ENCODE measurements around the gene SV2B. TPM values are rescaled to one million over a fixed set of nuclear protein-coding genes. Genes with fewer than 3 reads are reported as not detected.

SV2B gene
- polyA plus RNA-seq, 1 donor (not counting 4 experiments of a cell fraction or from before 2014, with no cell fraction given) = 0.04 TPM

DNA sequence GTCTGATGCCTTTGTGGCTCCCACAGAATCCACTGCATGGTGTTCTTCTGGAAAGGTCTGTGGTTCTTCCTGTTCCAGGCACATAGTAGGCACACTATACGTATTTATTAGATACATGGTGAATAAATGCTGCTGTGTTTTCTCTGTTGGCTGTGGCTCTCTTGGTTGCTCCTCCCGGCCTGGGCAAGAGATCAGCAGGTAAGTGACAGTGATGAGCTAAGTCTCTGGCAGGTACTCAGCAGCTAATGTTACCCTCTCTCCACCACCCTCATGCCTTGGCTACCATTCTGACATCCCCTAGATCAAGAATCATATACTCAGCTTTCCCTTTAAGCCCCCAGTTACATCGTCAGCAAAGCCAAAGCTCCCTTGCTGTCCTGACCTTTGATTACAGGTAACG lies 8.4 kb downstream of the SV2B start:
- dilution Hi-C loops (cut with MboI; ENCODE audit: extremely low pct_ligation_motif_present, low sequenced_read_pairs) = no loop called here

DNA sequence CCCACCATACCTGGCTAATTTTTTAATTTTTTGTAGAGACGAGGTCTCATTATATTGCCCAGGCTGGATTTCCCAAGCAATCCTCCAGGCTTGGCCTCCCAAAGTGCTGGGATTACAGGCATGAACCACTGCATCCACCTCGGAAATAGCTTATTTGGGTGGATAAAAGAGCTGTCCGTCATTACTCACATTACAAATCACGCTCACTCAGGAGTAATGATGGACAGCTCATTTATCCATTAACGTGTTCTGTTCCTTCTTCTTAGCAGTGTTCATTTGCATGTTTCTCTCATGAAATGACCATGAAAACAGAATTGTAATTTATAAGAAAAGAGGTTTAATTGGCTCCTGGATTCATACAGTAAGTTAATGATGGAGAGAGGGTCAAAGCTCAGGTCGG lies 9.8 kb downstream of the SV2B start:
- Histone ChIP-seq H2AFZ (ENCODE audit: control insufficient read depth, low read length) (no peak overlapping the region), H4K20me1 (ENCODE audit: control insufficient read depth, extremely low read depth, insufficient read depth, low read length) (no peaks in the 10 kb centered on the region), H3K9ac (ENCODE audit: control insufficient read depth, extremely low read depth, insufficient read depth, low read length) (no peak overlapping the region), H3K4me2 (ENCODE audit: control insufficient read depth, extremely low read depth, insufficient read depth, low read depth, low read length) (no peak overlapping the region), H3K79me2 (ENCODE audit: control insufficient read depth, insufficient read depth, low read length) (no peaks in the 10 kb centered on the region), H3K4me3 (ENCODE audit: control insufficient read depth in 2 of 3, extremely low read depth in 1 of 3, insufficient read depth in 2 of 3, low read depth in 1 of 3, low read length in 3 of 3) (no peak overlapping the region), H3K4me1 (ENCODE audit: control insufficient read depth, extremely low read depth, insufficient read depth, low read length) (no peaks in the 10 kb centered on the region), H3K27me3 (ENCODE audit: control insufficient read depth, extremely low read depth, insufficient read depth, low read length) (no peaks in the 10 kb centered on the region), H3K9me3 (ENCODE audit: control insufficient read depth, low read depth, low read length) (no peaks in the 10 kb centered on the region), H3K9me1 (ENCODE audit: control insufficient read depth, extremely low read depth, insufficient read depth, low read length) (no peaks in the 10 kb centered on the region), H3K27ac (ENCODE audit: control insufficient read depth, insufficient read depth, low read length) (no peak overlapping the region), H3K36me3 (ENCODE audit: control insufficient read depth in 2 of 2, extremely low read depth in 1 of 2, insufficient read depth in 2 of 2, low read length in 2 of 2) (no peaks in the 10 kb centered on the region)
- TF ChIP-seq EZH2 (IDR thresholded peaks at IDR 0.05; ENCODE audit: low read length) = no peak
- TF ChIP-seq, protein P1, sequence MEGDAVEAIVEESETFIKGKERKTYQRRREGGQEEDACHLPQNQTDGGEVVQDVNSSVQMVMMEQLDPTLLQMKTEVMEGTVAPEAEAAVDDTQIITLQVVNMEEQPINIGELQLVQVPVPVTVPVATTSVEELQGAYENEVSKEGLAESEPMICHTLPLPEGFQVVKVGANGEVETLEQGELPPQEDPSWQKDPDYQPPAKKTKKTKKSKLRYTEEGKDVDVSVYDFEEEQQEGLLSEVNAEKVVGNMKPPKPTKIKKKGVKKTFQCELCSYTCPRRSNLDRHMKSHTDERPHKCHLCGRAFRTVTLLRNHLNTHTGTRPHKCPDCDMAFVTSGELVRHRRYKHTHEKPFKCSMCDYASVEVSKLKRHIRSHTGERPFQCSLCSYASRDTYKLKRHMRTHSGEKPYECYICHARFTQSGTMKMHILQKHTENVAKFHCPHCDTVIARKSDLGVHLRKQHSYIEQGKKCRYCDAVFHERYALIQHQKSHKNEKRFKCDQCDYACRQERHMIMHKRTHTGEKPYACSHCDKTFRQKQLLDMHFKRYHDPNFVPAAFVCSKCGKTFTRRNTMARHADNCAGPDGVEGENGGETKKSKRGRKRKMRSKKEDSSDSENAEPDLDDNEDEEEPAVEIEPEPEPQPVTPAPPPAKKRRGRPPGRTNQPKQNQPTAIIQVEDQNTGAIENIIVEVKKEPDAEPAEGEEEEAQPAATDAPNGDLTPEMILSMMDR (optimal IDR thresholded peaks at IDR 0.05 in 1 of 3, IDR thresholded peaks at IDR 0.05 in 1 of 3, conservative IDR thresholded peaks at IDR 0.05 in 1 of 3; ENCODE audit: extremely low read depth in 1 of 3, insufficient read depth in 2 of 3, low read length in 3 of 3) = no peak
- FAIRE-seq = no peak
- dilution Hi-C loops (cut with MboI; ENCODE audit: extremely low pct_ligation_motif_present, low sequenced_read_pairs) = no loop called here
- DNase-seq (ENCODE audit: low read depth, low spot score) = no peak

More for the DNA sequence above, 8.4 kb downstream of the SV2B start:
- Histone ChIP-seq H3K9ac (ENCODE audit: control insufficient read depth, extremely low read depth, insufficient read depth, low read length) (no peak overlapping the region), H3K27ac (ENCODE audit: control insufficient read depth, insufficient read depth, low read length) (no peak overlapping the region), H4K20me1 (ENCODE audit: control insufficient read depth, extremely low read depth, insufficient read depth, low read length) (no peaks in the 10 kb centered on the region), H3K4me1 (ENCODE audit: control insufficient read depth, extremely low read depth, insufficient read depth, low read length) (no peaks in the 10 kb centered on the region), H3K36me3 (ENCODE audit: control insufficient read depth in 2 of 2, extremely low read depth in 1 of 2, insufficient read depth in 2 of 2, low read length in 2 of 2) (no peaks in the 10 kb centered on the region), H3K9me1 (ENCODE audit: control insufficient read depth, extremely low read depth, insufficient read depth, low read length) (no peaks in the 10 kb centered on the region), H3K4me2 (ENCODE audit: control insufficient read depth, extremely low read depth, insufficient read depth, low read depth, low read length) (no peak overlapping the region), H2AFZ (ENCODE audit: control insufficient read depth, low read length) (no peak overlapping the region), H3K9me3 (ENCODE audit: control insufficient read depth, low read depth, low read length) (no peaks in the 10 kb centered on the region), H3K27me3 (ENCODE audit: control insufficient read depth, extremely low read depth, insufficient read depth, low read length) (no peaks in the 10 kb centered on the region), H3K4me3 (ENCODE audit: control insufficient read depth in 2 of 3, extremely low read depth in 1 of 3, insufficient read depth in 2 of 3, low read depth in 1 of 3, low read length in 3 of 3) (no peak overlapping the region), H3K79me2 (ENCODE audit: control insufficient read depth, insufficient read depth, low read length) (no peaks in the 10 kb centered on the region)
- no peak for FAIRE-seq
- TF ChIP-seq, protein P1 (optimal IDR thresholded peaks at IDR 0.05 in 1 of 3, IDR thresholded peaks at IDR 0.05 in 1 of 3, conservative IDR thresholded peaks at IDR 0.05 in 1 of 3; ENCODE audit: extremely low read depth in 1 of 3, insufficient read depth in 2 of 3, low read length in 3 of 3) = no peak
- no peak for TF ChIP-seq EZH2 (IDR thresholded peaks at IDR 0.05; ENCODE audit: low read length)
- no peak for DNase-seq (ENCODE audit: low read depth, low spot score)
